WERI-Rb-1 (cell line): ENCODE results near the gene TRERF1.
A peak's percentile ranks its signal among the peaks of the same experiment; 100 is the strongest.
"Not testable (repeated sequence)": the region's sequence is repeated elsewhere in the genome, so short reads cannot be mapped to it uniquely, and the experiment has no call there.

Experiments
- DNase-seq: peaks from one replicate; pipeline ENCODE4 v3.0.0-alpha.2; 2020
- H3K27ac ChIP-seq: fragments of 250-450 bp; sonication (Bioruptor Pico); 2 replicates; pipeline ENCODE4 v1.5.1; 2020; ENCODE audit warnings: mild to moderate bottlenecking, moderate library complexity
- H3K27me3 ChIP-seq: fragments of 250-450 bp; sonication (Bioruptor Pico); 2 replicates; pipeline ENCODE4 v1.5.1; 2021; ENCODE audit warnings: mild to moderate bottlenecking, low read depth, moderate library complexity; ENCODE audit not compliant: insufficient read depth, severe bottlenecking
- H3K36me3 ChIP-seq: fragments of 250-450 bp; sonication (Bioruptor Pico); 2 replicates; pipeline ENCODE4 v1.5.1; 2020; ENCODE audit warnings: mild to moderate bottlenecking, moderate library complexity
- H3K4me3 ChIP-seq: 2 replicates; pipeline ENCODE4 v1.5.1; 2011; ENCODE audit warnings: low read depth, mild to moderate bottlenecking, control low read depth, low read length
- H3K9me3 ChIP-seq: fragments of 250-450 bp; sonication (Bioruptor Pico); 2 replicates; pipeline ENCODE4 v1.5.1; 2021; ENCODE audit warnings: mild to moderate bottlenecking, moderate library complexity; ENCODE audit not compliant: severe bottlenecking
- CTCF ChIP-seq: IDR thresholded peaks from 2 replicates; pipeline ENCODE4 v1.5.1; 2011; ENCODE audit warnings: low read depth, mild to moderate bottlenecking, control low read depth, inconsistent platforms, low read length

TRERF1 gene

GRCh38 chr6:42203183-42203582, 248.5 kb downstream of the TRERF1 start:
- no peak overlapping the region for H3K4me3 ChIP-seq
- no peak for TF ChIP-seq CTCF
- peaks cover 18% of the 10 kb centered on the region for H3K36me3 ChIP-seq
- peak overlapping the region; percentile 53 for H3K27ac ChIP-seq
- DNase-seq, result no peak
- no peaks in the 10 kb centered on the region for H3K9me3 ChIP-seq
- H3K27me3 ChIP-seq, result no peaks in the 10 kb centered on the region

- H3K27ac ChIP-seq, result peak overlapping the region; percentile 53
- peak; percentile 96 for DNase-seq
- not testable (repeated sequence) for H3K27me3 ChIP-seq
Measured at GRCh38 chr6:42202131-42202915, 249.4 kb downstream of the TRERF1 start.

GRCh38 chr6:42201382-42201781, 250.3 kb downstream of the TRERF1 start:
- no peak for DNase-seq
- Histone ChIP-seq H3K4me3 (no peak overlapping the region), H3K27ac (0 out of 2 replicates have a peak overlapping the region, but pooled peaks have one; percentile 7), H3K27me3 (no peaks in the 10 kb centered on the region), H3K36me3 (peaks cover 14% of the 10 kb centered on the region), H3K9me3 (no peaks in the 10 kb centered on the region)
- no peak for TF ChIP-seq CTCF

More at GRCh38 chr6:42202131-42202915, 249.4 kb downstream of the TRERF1 start:
- Histone ChIP-seq H3K36me3 (peaks cover 18% of the 10 kb centered on the region), H3K4me3 (peak overlapping the region; percentile 7; the same call in 1 of the 2 replicates)
- H3K9me3 ChIP-seq, result not testable (repeated sequence)

GRCh38 chr6:42200035-42200434, 251.7 kb downstream of the TRERF1 start:
- peaks cover 7% of the 10 kb centered on the region for H3K36me3 ChIP-seq
- H3K27me3 ChIP-seq, result no peaks in the 10 kb centered on the region
- H3K9me3 ChIP-seq, result no peaks in the 10 kb centered on the region
- H3K27ac ChIP-seq, result no peak overlapping the region
- no peak overlapping the region for H3K4me3 ChIP-seq
- DNase-seq, result no peak
- TF ChIP-seq CTCF, result no peak

- Histone ChIP-seq H3K9me3 (no peaks in the 10 kb centered on the region), H3K4me3 (no peak overlapping the region), H3K27me3 (no peaks in the 10 kb centered on the region), H3K27ac (no peak overlapping the region), H3K36me3 (peaks cover 2% of the 10 kb centered on the region)
- no peak for TF ChIP-seq CTCF
- no peak for DNase-seq
Measured at GRCh38 chr6:42199106-42199981, 252.4 kb downstream of the TRERF1 start.
